HAP-1 (cell line): Measurements from ENCODE around the gene C6orf120.
A peak's percentile ranks its signal among the peaks of the same experiment; 100 is the strongest.

Experiments
- DNase-seq, 2 experiments: peaks; one replicate each; pipeline ENCODE4 v3.0.0-alpha.2; 2016 to 2020; ENCODE audit warnings: low spot score in 2 of 2
- H3K27me3 ChIP-seq: fragments of 250-450 bp; sonication (Bioruptor Pico); 2 replicates; pipeline ENCODE4 v1.5.1; 2020; ENCODE audit warnings: low read depth, mild to moderate bottlenecking, moderate library complexity
- H3K36me3 ChIP-seq: fragments of 250-450 bp; sonication (Bioruptor Pico); replicated peaks from 2 replicates; pipeline ENCODE4 v1.5.1; 2020; ENCODE audit warnings: mild to moderate bottlenecking
- H3K4me1 ChIP-seq: fragments of 250-450 bp; sonication (Bioruptor Pico); 2 replicates; pipeline ENCODE4 v1.5.1; 2020; ENCODE audit warnings: mild to moderate bottlenecking
- H3K4me3 ChIP-seq: fragments of 250-450 bp; sonication (Bioruptor Pico); 2 replicates; pipeline ENCODE4 v1.5.1; 2020; ENCODE audit warnings: mild to moderate bottlenecking, moderate library complexity
- H3K9me3 ChIP-seq: fragments of 250-450 bp; sonication (Bioruptor Pico); 2 replicates; pipeline ENCODE4 v1.5.1; 2020; ENCODE audit warnings: mild to moderate bottlenecking, moderate library complexity
- in situ Hi-C: fragments of 300-500 bp; cut with MboI; formaldehyde crosslinking; loops from 3 replicates; pipeline ENCODE4 v1.14.3; 2020; ENCODE audit warnings: low sequenced_read_pairs, inconsistent platforms, mixed read lengths

The C6orf120 gene

DNA sequence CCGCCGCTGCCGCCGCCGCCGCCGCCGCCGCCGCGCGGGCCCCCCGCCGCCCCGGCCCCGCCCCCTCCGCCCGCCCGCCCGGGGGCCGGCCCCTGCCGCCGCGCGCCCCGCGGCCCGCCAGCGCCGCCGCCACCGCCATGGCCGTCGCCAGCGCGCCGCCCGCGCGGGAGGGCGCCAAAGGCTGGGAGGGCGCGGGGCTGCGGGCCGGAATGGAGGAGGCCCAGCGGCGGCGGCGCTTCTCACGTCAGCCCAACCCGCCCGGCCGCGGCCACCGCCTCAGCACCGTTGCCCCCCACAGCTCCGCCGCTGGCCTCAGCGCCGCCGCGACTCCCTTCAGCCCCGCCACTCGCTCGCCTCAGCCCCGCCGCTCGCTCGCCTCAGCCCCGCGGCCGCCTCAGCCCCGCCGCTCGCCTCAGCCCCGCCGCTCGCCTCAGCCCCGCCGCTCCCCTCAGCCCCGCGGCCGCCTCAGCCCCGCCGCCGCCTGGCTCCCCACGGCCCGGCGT, 22.1 kb downstream of the C6orf120 start:
- H3K4me1 ChIP-seq: peaks cover 16% of the 10 kb centered on the region
- DNase-seq: peak in 1 of 2 experiments; percentile 19
- no peaks in the 10 kb centered on the region for H3K36me3 ChIP-seq
- in situ Hi-C loops: no loop called here
- H3K4me3 ChIP-seq: peak overlapping the region; percentile 16; the same call in 1 of the 2 replicates
- H3K27me3 ChIP-seq: no peaks in the 10 kb centered on the region
- no peaks in the 10 kb centered on the region for H3K9me3 ChIP-seq

DNA sequence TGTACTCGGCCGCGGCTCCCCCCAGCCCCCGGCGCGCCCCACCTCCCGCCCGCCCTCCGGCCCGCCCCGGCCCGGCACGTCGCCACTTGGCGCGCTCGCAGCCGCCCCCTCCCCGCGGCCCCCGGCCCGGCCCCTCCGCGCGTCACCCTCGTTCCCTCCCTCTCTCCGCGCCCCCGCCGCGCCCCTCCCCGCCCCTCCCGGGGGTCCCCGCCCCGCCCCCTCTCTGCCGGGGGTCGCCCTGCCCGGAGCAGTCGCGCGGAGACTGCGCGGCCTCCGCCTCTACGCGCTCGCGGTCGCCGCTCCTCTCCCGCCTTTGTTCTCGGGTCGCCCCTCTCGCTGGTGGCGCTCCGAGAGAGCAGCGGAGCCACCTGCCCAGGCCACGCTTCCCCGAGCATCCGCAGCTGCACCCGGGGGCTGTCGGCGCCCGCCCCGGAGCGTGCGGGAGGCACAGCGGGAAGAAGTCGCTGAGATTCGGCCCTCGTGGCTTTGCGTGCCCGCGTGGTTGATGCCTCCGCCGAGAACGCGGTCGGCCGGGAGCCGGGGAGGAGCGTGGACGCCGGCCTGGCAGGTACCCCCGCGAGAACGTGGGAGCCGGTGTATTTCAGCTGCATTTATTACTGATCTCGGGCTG, 22.7 kb downstream of the C6orf120 start, which contains the start of gene PHF10:
PHF10 (minus strand) TSS at position 7 of the 631 bp plus-strand sequence. CDS start 569 bp downstream, outside the sequence.
- no peaks in the 10 kb centered on the region for H3K36me3 ChIP-seq
- peaks cover 16% of the 10 kb centered on the region for H3K4me1 ChIP-seq
- no peaks in the 10 kb centered on the region for H3K9me3 ChIP-seq
- in situ Hi-C loops: no loop called here
- H3K4me3 ChIP-seq: peak within 1 kb of the TSS; percentile 60
- DNase-seq: peak; percentile 47 to 80
- no peaks in the 10 kb centered on the region for H3K27me3 ChIP-seq

DNA sequence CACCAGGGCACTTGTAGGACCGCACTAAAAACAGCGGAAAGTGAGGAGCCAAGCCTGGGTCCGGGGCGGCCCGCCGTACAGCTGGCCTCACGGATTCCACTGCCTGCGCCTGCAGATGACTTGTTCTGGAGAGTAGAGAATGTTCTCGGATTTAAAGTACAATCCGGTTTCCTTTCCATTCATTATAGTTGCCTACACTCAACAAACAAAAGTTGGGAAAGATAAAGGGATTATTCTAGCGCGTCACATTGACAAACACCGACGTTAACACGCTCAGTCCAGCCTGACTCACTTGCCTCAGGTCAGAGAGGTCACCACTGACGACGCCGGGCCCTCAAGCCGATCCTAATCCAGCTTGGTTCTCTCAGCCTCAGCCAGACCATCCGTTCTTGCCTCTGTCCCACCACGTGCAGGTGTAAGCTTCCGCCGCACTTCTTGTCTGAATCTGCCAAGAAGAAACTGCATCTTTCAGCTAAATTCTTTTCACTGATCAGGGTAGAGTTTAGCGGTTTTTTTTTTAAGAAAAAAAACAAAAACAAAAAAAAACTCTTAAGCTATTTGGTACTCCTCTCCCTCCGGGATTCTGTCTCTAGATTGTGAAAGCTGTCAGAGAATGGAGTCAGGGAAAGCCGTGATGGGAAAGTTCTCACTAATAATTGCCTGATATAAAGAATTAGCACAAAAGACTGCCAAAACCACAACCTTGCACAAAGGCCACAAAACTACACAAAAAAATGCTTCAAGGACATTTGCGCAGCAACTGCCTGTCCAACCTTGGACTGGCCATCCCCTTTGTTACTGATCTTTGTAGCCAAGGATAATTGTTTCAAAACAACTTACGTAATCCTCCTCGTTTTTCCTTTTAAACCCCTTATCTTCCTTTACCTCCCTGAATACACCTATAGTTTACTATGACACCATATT, 23.5 kb downstream of the C6orf120 start:
- H3K4me1 ChIP-seq: peaks cover 16% of the 10 kb centered on the region
- DNase-seq: peak; percentile 48 to 57

DNA sequence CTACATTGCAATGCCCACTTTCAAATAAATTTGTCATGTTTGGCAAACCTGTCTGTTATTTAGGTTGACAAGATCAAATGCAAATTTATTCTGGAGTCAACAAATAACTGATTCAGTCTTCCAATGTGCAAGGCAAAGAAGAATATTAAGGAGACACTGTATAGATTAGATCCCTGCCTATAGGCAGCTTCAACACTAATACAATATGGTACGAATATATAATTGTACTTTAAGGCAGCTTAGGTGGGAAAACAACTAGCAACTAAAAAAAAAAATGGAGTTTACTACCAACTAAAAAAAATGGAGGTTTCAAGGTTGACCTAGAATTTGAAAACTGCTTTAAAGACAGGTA, 24.1 kb downstream of the C6orf120 start:
- DNase-seq: no peak
- H3K36me3 ChIP-seq: no peaks in the 10 kb centered on the region
- no peak overlapping the region for H3K4me3 ChIP-seq

More for the DNA sequence above, 23.5 kb downstream of the C6orf120 start:
- Histone ChIP-seq H3K27me3 (no peaks in the 10 kb centered on the region), H3K9me3 (no peaks in the 10 kb centered on the region), H3K36me3 (no peaks in the 10 kb centered on the region), H3K4me3 (peak overlapping the region; percentile 48)
- in situ Hi-C loops: no loop called here

DNA sequence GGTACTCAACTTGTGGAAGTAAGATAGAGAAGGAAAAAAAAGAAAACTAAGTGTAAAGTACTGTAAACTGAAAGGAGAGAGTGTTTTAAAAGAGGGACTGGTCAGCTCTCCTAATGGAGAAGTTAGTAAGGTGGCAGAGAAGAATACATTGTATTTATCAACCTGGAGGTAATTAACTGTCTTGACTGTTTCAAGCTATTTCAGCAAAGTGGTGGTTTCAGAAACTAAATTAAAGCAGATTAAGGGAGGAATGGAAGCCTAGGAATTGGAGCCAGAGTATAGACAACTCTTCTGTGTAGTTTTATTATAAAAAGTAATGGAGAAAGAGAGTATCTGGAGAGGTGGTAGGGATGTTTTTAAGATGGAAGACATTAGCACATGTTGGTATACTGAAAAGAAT, 25.0 kb downstream of the C6orf120 start:
- no peak overlapping the region for H3K4me3 ChIP-seq
- H3K9me3 ChIP-seq: no peaks in the 10 kb centered on the region
- H3K36me3 ChIP-seq: no peaks in the 10 kb centered on the region
- no peak for DNase-seq
- peaks cover 10% of the 10 kb centered on the region for H3K4me1 ChIP-seq
- in situ Hi-C loops: no loop called here
- no peaks in the 10 kb centered on the region for H3K27me3 ChIP-seq

More for the DNA sequence above, 24.1 kb downstream of the C6orf120 start:
- in situ Hi-C loops: no loop called here
- H3K9me3 ChIP-seq: no peaks in the 10 kb centered on the region
- H3K4me1 ChIP-seq: peaks cover 13% of the 10 kb centered on the region
- H3K27me3 ChIP-seq: no peaks in the 10 kb centered on the region

DNA sequence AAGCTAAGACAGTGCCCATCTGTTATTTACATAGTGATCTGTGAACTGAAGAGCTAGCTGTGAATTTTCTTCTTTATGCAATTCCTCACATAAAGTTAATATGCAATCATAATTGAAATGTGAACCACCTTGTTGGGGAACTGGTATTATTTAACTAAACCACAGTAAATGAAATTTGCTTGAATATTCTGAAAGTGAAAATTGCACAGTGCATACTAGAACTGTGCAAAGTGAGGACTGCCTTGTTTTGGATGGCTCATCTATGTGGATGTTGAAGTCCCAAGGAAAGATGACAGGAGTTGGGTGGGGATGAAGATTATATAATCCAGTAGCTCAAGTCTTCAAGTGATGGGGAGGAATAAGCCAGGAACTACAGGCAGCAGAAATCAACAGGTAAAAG, 28.0 kb downstream of the C6orf120 start:
- H3K4me3 ChIP-seq: no peak overlapping the region
- no peaks in the 10 kb centered on the region for H3K9me3 ChIP-seq
- no peaks in the 10 kb centered on the region for H3K36me3 ChIP-seq
- H3K4me1 ChIP-seq: peaks cover 8% of the 10 kb centered on the region
- no peak for DNase-seq
- in situ Hi-C loops: no loop called here
- H3K27me3 ChIP-seq: peaks cover 2% of the 10 kb centered on the region; the same call in 1 of the 2 replicates

DNA sequence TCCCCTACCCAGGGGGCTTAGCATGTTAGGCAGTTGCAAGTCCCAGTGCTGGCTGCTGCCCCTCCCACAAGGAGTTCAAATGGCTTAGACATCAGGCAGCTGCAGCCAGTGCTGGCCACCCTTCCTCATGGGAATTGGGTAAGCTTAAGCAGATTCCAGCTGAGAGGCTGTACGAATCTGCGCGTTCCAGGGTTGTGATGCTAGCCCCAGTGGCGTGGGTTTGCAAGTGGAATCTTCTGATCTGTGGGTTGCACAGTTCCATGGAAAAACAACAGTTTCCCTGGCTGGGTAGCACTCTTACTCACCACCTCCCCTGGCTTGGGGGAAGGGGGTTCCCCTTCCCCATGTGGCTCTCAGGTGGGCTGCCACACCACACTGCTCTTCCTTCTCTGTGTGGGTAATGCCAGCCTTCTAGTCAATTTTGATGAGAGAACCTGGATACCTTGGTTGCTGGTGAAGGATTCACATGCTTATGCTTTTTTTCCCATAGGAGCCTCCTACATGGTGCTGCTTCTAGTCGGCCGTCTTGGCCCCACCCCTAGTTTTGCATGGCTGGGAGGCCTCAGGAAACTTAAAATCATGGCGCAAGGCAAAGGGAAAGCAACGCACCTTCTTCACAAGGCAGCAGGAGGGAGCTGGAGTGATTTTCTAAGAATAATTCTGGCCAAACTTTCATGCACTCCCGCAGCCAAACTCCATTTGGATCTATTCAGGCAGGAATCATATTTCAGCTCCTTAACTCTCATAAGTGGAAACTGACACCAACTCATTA, 36.5 kb downstream of the C6orf120 start:
- H3K27me3 ChIP-seq: peaks cover 4% of the 10 kb centered on the region; the same call in 1 of the 2 replicates
- DNase-seq: no peak
- no peaks in the 10 kb centered on the region for H3K4me1 ChIP-seq
- no peak overlapping the region for H3K4me3 ChIP-seq
- H3K36me3 ChIP-seq: no peaks in the 10 kb centered on the region
- in situ Hi-C loops: no loop called here
- no peaks in the 10 kb centered on the region for H3K9me3 ChIP-seq

DNA sequence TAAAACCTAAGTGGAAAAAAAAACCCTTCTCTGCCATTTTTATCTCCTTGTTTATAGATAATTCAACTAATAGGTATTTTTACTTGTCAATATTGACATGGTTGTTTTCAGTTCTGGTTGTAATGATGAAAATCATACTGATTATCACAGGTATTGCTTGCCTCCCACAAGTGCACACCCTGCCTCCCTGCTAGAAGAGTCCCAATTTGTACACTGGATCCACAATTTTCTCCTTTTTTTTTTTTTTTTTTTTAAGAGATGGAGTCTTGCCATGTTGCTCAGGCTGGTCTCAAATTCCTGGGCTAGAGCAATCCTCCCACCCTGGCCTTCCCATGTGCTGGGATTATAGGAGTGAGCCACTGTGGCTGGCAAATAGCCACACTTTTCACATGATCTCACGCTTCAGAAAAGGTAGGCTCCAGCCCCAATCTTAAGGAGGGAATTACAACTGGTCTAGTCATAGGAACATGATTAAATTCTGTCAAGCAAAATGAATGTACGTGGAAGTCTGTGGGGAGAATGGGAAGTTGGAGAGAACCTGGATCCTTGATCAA, 37.1 kb downstream of the C6orf120 start:
- no peaks in the 10 kb centered on the region for H3K36me3 ChIP-seq
- in situ Hi-C loops: no loop called here
- H3K4me1 ChIP-seq: no peaks in the 10 kb centered on the region
- no peak overlapping the region for H3K4me3 ChIP-seq
- no peaks in the 10 kb centered on the region for H3K9me3 ChIP-seq
- no peak for DNase-seq
- peaks cover 4% of the 10 kb centered on the region; the same call in 1 of the 2 replicates for H3K27me3 ChIP-seq

DNA sequence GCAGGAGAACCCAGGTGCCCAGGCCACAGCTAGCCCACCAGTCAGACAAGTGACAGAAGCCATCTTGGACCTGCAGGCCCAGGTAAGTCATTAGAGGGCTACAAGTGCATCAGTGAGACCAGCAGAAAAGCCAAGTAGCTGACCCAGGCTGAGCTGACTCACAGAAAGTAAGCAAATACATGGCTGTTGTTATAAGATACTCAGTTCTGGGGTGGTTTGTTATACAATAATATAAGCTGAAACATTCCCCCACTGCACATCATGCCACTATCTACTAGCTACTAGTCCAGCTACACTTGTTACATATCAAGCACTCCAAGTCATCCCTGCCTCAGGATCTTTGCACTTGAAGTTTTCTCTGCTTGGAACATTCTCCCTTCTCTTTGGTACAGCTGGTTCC, 39.4 kb downstream of the C6orf120 start:
- in situ Hi-C loops: no loop called here
- Histone ChIP-seq H3K9me3 (no peaks in the 10 kb centered on the region), H3K4me3 (no peak overlapping the region), H3K27me3 (no peaks in the 10 kb centered on the region), H3K36me3 (no peaks in the 10 kb centered on the region), H3K4me1 (no peaks in the 10 kb centered on the region)
- DNase-seq: no peak

DNA sequence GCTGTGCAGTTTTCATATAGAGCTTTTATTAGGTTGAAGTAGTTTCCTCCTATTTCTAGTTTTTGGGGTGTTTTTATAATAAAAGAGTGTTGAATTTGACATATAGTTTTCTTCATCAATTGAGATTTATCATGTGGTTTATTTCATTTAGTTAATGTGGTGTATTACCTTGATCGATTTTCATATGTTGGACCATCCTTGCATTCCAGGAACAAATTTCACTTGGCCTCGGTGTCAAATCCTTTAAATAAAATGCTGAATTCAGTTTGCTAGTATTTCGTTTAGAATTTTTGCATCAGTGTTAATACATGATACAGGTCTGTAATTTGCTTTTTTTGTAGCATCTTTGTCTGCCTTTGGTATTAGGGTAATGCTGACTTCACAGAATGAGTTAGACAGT, 43.5 kb downstream of the C6orf120 start:
- no peaks in the 10 kb centered on the region for H3K9me3 ChIP-seq
- peaks cover 6% of the 10 kb centered on the region for H3K4me1 ChIP-seq
- H3K4me3 ChIP-seq: no peak overlapping the region
- H3K27me3 ChIP-seq: no peaks in the 10 kb centered on the region
- H3K36me3 ChIP-seq: peaks cover 3% of the 10 kb centered on the region; the same call in 1 of the 2 replicates
- no peak for DNase-seq
- in situ Hi-C loops: no loop called here

DNA sequence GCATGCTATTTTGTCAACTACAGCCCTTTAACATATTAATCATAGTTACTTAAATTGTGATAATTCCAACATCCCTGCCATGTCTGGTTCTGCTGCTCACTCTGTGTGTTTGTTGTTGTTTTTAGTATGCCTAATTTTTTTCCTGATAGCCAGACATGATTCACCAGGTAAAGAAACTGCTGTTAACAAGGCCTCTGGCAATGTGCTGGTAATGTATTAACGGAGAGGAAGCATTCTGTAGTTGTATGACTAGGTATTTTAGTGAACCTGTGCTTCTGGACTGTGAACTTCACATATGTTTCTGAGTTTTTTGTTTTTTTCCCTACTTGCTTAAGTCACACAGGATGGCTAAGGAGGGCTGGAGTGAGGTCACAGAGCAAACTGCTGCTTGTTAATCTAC, 44.6 kb downstream of the C6orf120 start:
- Histone ChIP-seq H3K4me3 (no peak overlapping the region), H3K9me3 (no peaks in the 10 kb centered on the region), H3K4me1 (peaks cover 8% of the 10 kb centered on the region), H3K36me3 (peaks cover 3% of the 10 kb centered on the region; the same call in 1 of the 2 replicates), H3K27me3 (no peaks in the 10 kb centered on the region)
- in situ Hi-C loops: no loop called here
- no peak for DNase-seq

DNA sequence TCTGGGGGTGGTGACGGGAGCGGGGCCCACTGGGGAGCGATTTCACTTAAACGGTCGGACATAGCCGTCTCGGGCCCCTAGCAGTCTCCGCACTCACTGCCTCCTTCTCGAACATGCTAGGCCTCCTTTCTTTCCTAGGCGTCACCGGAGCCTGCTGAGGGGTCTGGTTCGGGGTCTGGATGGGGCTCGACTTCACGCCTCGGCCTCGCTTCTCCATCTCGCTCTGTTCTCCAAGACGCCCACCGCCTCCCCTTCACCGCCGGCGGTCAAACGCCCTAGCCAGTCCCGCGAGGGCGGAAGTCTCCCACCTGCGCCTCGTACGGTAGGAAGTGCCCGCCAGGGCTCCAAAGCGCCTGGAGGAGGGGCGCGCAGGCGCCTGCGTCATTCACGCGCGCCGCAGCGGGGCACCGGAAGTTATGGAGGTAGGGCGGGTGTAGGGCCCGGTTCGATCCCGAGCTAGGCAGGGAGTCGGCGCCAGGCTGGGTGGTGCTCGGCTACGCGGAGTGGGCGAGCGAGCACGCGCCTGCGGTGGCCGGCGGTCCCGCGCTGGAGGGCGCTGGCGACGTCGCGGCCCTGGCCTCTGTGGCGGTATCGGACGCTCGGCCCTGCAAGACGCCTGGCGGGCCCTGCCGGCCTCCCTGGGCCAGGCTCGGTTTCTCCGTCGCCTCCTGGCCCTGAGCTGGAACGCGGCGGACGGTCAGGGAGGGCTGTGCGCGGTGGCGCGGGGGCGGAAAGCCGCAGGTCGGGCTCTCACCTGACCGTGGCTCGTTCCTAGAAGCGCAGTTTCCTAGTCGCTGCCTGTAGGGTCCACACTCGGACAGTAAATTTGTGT, 49.5 kb downstream of the C6orf120 start, which contains the start of the genes DYNLT2 and ERMARD:
DYNLT2 (minus strand) TSS at position 331 of the 832 bp plus-strand sequence; CDS start at position 217, 114 bp downstream.
ERMARD (plus strand) TSS at position 381 of the 832 bp plus-strand sequence; CDS start at position 417, 36 bp downstream.
- Histone ChIP-seq H3K36me3 (peaks cover 3% of the 10 kb centered on the region; the same call in 1 of the 2 replicates), H3K4me1 (peaks cover 17% of the 10 kb centered on the region), H3K27me3 (no peaks in the 10 kb centered on the region), H3K4me3 (peak within 1 kb of the TSS; percentile 55), H3K9me3 (no peaks in the 10 kb centered on the region)
- DNase-seq: peak; percentile 92 to 94
- in situ Hi-C loops: no loop called here
